HK-2 (cell line): ENCODE results near the gene PAM16.
"Not testable (repeated sequence)": the region's sequence is repeated elsewhere in the genome, so short reads cannot be mapped to it uniquely, and the experiment has no call there.

Experiments
- DNase-seq: peaks from one replicate; pipeline ENCODE4 v3.0.0-alpha.2; 2018; ENCODE audit not compliant: unreplicated experiment

The PAM16 gene

GRCh38 chr16:4350787-4351659 lies at the start of gene PAM16:
TSS of gene PAM16 (minus strand) at chr16:4351321. CDS start at chr16:4351234, 87 bp downstream.
- DNase-seq, result peak; percentile 94

- DNase-seq, result no peak
These were observed 48.0 kb upstream of the PAM16 start for GRCh38 chr16:4399001-4399730.

DNA sequence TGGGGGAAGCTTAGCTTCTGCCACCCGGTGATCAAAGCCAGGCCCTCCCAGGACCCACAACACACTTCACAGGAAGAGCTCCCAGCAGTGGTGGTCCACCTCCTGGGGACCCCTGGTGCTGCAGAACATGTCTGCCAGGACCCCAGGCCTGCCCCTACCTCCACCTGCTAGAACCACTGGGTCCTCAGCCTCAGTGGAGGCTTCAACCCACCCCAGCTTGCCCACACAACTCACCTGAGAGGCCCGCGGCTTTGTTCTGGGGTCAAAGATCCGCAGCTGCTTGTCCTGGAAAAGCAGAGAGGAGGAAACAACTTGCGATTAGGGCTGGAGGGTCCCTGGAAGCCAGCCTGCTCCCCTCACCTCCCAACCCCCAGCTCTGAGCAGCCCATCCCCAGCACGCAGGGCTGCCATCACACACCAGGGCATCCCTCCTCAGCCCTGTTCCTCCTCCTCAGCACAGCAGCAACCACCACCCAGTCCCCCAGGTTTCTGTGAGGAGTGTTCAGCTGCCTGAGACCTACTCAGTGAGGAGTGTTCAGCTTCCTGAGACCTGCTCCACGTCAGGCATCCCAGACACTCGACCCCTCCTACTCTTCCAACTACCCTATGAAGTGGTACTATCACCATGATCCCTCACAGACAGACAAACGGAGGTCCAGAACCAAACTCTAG lies 44.1 kb upstream of the PAM16 start:
- no peak for DNase-seq

DNA sequence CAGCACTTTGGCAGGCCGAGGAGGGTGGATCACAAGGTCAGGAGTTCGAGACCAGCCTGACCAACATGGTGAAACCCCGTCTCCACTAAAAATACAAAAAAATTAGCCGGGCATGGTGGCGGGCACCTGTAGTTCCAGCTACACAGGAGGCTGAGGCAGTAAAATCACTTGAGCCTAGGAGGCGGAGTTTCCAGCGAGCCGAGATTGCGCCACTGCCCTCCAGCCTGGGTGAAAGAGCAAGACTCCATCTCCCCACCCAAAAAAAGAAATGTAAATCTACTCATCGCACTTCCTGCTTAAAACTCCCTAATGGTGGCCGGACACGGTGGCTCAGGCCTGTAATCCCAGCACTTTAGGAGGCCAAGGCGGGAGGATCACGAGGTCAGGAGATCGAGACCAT lies 42.7 kb upstream of the PAM16 start:
- DNase-seq, result not testable (repeated sequence)

- no peak for DNase-seq
These were observed 42.1 kb upstream of the PAM16 start for GRCh38 chr16:4393240-4393600.

DNA sequence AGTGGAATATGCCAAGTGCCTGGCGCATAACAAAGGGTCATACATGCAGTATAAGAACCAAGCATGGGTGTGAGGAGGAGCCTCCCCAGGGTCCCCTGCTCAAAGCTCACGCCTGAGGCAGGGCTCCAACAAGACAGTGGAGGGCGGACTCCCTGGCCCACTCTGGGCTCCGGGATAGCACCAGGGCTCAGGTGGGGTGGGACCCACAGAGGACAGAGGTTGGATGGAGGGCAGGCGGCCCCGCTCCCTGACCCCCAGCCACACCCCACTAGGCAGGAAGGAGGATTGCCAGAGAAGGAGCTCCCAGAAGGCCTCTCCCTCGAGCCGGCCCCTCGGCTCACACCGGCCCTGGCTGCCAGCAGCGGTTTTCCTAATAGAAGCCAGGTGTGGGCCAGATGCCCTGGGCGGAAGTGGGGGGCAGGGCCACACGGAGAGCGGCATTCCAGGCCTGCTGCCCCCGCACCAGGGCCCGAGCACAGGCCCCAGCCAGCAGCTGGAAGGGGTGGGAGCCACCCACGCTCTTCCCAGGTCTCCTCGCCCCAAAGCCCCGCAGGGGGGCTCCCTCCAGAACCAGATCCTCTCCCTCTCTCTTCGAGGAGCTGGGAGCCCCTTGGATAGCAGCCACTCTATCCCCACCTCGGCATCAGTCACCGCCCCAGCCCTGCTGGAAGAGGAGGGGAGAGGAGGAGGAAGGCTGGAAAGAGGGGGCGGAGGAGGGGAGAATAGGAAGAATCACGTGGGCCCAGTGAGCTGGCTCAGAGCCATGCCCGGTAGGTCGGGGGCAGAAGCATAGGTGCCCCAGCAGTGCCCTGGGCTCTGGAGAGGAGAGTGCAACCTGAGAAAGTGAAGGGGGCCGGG lies 41.5 kb upstream of the PAM16 start:
- DNase-seq, result no peak

GRCh38 chr16:4391631-4392381 lies 40.7 kb upstream of the PAM16 start:
- no peak for DNase-seq

DNA sequence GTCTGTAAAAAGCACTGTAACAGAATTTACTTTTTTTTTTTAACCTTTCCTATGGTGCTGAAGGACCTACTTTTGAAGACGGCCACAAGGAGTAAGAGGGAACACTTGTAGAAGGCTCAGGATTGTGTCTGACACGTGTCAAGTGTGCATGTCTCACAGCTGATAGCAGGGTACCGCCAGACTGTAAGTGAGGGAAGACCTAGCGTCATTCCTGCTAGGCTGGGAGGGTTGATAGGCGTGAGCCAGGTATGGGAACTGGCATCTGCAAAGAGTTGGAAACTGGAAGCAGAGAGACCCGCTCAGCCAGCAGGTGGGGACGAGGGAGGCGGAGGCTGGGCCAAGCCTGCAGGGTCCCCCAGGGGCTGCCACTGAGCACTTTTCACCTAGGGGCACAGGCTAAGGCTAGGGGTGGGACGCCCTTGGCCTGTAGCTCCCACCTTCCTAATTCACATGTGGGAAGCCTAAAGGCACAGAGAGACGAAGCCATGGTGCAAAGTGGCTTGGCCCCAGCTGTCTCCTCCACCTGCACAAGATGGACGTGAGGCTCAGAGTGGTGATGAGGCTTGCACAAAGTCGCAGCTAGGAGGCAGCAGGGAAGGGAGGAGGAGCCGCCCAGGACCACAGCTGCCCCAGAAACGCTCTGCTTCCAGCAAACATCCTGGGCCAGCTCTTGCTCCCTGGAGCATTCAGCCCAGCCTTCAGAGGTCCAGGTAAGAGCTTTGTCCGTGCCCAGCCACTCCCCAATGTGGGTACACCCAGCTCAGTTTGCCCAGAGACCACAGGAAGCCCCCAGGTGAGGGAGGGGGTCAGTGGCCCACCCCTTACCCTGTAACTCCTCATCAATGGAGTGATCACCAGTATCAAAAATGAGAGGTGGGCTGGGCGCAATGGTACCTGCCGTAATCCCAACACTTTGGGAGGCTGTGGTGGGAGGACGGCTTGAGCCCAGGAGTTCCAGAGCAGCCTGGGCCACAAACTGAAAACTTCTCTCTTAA lies 39.4 kb upstream of the PAM16 start:
- no peak for DNase-seq

DNA sequence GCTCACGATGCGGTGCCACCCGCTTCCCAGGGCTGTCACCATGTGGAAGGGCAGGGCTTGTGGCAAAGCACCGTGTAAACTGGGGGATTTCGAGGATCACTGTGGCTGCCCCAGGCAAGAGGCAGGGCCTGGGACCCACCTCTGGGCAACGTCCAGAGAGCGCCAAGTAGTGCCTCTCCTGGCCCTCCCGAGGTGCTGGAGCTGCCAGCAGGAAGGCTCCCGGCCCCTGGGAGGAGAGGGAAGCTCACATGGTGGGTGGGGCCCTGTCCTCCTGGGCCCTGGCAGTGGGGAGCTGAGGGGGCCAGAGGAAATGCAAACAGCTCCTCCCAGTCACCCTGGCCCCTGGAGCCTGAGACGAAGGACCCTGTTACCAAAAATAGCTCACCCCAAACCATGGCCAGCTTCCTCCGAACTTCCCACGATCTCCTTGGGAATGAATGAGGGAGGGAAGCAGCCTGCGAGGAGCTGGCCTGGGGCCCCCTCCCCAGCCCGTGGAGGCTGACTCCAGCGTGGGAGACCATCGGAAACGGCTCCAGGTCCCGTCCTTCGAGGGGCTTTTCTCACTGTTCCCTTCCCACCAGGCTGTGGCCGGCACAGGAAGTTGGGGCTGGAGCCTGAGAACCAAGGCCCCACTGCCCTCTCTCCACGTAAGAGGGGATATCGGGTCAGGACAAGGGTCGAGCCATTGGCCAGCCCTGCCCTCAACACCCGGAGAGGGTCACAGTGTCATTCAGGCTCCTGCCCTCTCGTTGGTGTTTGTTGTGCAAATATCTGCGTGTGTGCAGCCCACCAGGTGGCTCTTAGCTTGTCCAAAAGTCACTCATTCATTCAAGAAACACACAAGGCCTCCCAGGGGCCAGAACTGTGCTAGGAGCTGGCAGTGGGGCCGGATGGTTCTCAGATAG lies 38.2 kb upstream of the PAM16 start:
- DNase-seq, result no peak

GRCh38 chr16:4388271-4389021 lies 37.3 kb upstream of the PAM16 start:
- no peak for DNase-seq

GRCh38 chr16:4387781-4388180 lies 36.7 kb upstream of the PAM16 start:
- DNase-seq, result no peak

GRCh38 chr16:4386951-4387565 lies 35.9 kb upstream of the PAM16 start:
- no peak for DNase-seq

DNA sequence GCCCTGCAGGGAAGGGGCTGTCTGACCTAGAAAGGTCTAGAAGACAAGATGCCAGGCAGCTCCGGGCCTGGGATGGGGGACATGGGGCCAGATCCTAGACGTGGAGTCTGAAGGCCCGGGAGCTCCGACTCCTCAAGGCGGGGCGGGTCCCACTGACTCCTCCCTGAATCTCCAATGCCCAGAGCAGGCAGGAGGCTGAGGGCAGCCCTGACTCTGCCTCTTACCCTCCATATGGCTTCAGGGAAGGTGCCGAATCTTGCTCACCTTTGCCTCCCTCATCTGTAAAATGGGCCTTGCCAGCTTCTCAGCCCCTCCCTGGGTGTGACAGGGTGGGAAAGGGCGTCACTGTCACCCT lies 35.3 kb upstream of the PAM16 start:
- DNase-seq, result no peak

DNA sequence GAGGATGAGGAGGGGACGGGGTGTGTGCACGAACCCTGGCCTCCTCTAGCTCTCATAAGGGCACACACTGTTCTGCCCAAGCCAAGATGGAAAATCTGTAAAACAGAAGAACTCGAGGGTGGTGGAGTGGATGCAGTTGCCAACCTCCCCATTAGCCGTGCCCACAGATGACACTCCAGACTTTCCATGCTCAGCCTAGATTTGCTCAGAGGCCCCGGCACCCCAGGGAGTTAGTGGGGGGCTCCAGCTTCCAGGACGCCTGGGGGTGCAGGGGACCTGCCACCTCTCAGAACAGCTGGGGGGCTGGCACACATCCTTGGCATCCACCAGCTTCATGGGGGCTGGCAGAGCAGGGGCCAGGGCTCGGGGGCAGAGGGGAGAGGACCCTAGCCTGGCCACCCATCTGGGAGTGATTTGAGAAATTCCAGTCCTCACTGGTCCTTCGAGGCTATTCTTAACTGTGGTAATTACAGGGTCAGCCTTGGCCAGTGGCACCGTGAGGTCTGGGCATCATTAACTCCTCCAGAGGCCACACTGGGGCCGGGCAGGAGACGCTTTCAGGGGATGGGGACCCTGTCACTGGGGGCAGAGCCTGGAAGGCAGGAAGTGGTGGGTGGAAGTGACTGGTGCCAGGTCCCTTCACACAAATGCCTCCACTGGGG lies 34.8 kb upstream of the PAM16 start:
- no peak for DNase-seq

- DNase-seq, result no peak
These were observed 34.1 kb upstream of the PAM16 start for GRCh38 chr16:4385066-4385788.

- no peak for DNase-seq
These were observed 33.4 kb upstream of the PAM16 start for GRCh38 chr16:4384509-4384942.
